MCF 10A (cell line): Measurements from ENCODE around the gene REN. TPM values are rescaled to one million over a fixed set of nuclear protein-coding genes. Genes with fewer than 3 reads are reported as not detected.
A peak's percentile ranks its signal among the peaks of the same experiment; 100 is the strongest.

ENCODE experiments used
- BruUV-seq: library from RNA; stranded (reverse); fragments of 400-500 nt; replicated peaks from 2 replicates; lab custom pipeline; 2021; lab: Mats Ljungman, UMichigan
- CTCF ChIA-PET: fragments of 300-600 bp; sonication (Branson Sonifier 250); formaldehyde crosslinking; extraction: SDS; loops from one replicate; lab custom pipeline; 2021; ENCODE audit warnings: antibody characterized with exemption, inconsistent platforms; lab: Yijun Ruan, JAX
- POLR2A ChIA-PET: fragments of 300-600, 350-650 bp; sonication (Branson Sonifier 250); formaldehyde crosslinking; extraction: SDS; loops from one replicate; lab custom pipeline; 2020; ENCODE audit warnings: antibody characterized with exemption, inconsistent platforms; lab: Yijun Ruan, JAX
- DNase-seq: peaks from one replicate; pipeline ENCODE4 v3.0.0-alpha.2; 2018; ENCODE audit not compliant: unreplicated experiment
- H3K27ac Mint-ChIP-seq: one replicate; pipeline ENCODE4 v1.8.0; 2022; ENCODE audit warnings: mild to moderate bottlenecking, low read depth, mixed read lengths; ENCODE audit not compliant: unreplicated experiment
- H3K27me3 Mint-ChIP-seq: one replicate; pipeline ENCODE4 v1.8.0; 2022; ENCODE audit warnings: mixed read lengths; ENCODE audit not compliant: insufficient read depth, unreplicated experiment
- H3K36me3 Mint-ChIP-seq: one replicate; pipeline ENCODE4 v1.8.0; 2022; ENCODE audit warnings: mild to moderate bottlenecking, moderate library complexity, mixed read lengths; ENCODE audit not compliant: insufficient read depth, unreplicated experiment
- H3K4me1 Mint-ChIP-seq: one replicate; pipeline ENCODE4 v1.8.0; 2022; ENCODE audit warnings: mixed read lengths; ENCODE audit not compliant: insufficient read depth, unreplicated experiment
- H3K4me3 Mint-ChIP-seq: one replicate; pipeline ENCODE4 v1.8.0; 2022; ENCODE audit warnings: mild to moderate bottlenecking, moderate library complexity, mixed read lengths; ENCODE audit not compliant: unreplicated experiment
- H3K9me3 Mint-ChIP-seq: one replicate; pipeline ENCODE4 v1.8.0; 2022; ENCODE audit warnings: mixed read lengths; ENCODE audit not compliant: unreplicated experiment
- CTCF ChIP-seq: fragments of 200-600 bp; IDR thresholded peaks from one replicate; pipeline ENCODE4 v1.8.0; 2022; ENCODE audit warnings: antibody characterized with exemption, mild to moderate bottlenecking; ENCODE audit not compliant: unreplicated experiment
- intact Hi-C: fragments of 100-400 bp; cut with micrococcal nuclease; formaldehyde crosslinking; loops from 2 replicates; pipeline ENCODE4 v1.14.1; 2022
- total RNA-seq: library from RNA; stranded (reverse); gene quantifications from 2 replicates; pipeline ENCODE4 v1.2.3, GENCODE V29; 2022

REN gene
- total RNA-seq, 1 experiment from 2014 or later: not detected

GRCh38 chr1:204113896-204114295 lies 52.2 kb downstream of the REN start:
- Mint-ChIP-seq H3K9me3 (no peaks in the 10 kb centered on the region), H3K4me1 (peaks cover 16% of the 10 kb centered on the region), H3K4me3 (no peak overlapping the region), H3K27ac (peak overlapping the region; percentile 52), H3K27me3 (no peaks in the 10 kb centered on the region), H3K36me3 (peaks cover 7% of the 10 kb centered on the region)
- intact Hi-C loops: no loop called here
- no peak for TF ChIP-seq CTCF
- ChIA-PET POLR2A (interaction anchor here (0.6 to 2.1 kb wide), 3 partner anchors 23 to 254 kb away, joined by 3 to 7 read pairs (median 4); no protein-coding TSS in a partner anchor), CTCF (interaction anchor here (0.6 to 4.3 kb wide), 5 partner anchors 15 to 202 kb away, joined by 3 to 36 read pairs (median 3); no protein-coding TSS in a partner anchor)
- no TSS peak for BruUV-seq
- peak; percentile 60 for DNase-seq

- Mint-ChIP-seq H3K27ac (peak overlapping the region; percentile 52), H3K9me3 (no peaks in the 10 kb centered on the region), H3K36me3 (no peaks in the 10 kb centered on the region), H3K4me1 (peaks cover 16% of the 10 kb centered on the region), H3K27me3 (no peaks in the 10 kb centered on the region), H3K4me3 (no peak overlapping the region)
- intact Hi-C loops: no loop called here
- BruUV-seq: no TSS peak
- no peak for TF ChIP-seq CTCF
- CTCF ChIA-PET: interaction anchor here (0.5 to 4.3 kb wide), 8 partner anchors 9 to 242 kb away, joined by 3 to 36 read pairs (median 4); no protein-coding TSS in a partner anchor
- no peak for DNase-seq
- POLR2A ChIA-PET: interaction anchor here (0.6 to 2.1 kb wide), 5 partner anchors 24 to 1109 kb away, joined by 3 to 7 read pairs (median 4); no protein-coding TSS in a partner anchor
Observed at GRCh38 chr1:204112876-204113730, 53.0 kb downstream of the REN start.

GRCh38 chr1:204110894-204111633 lies 55.1 kb downstream of the REN start:
- no peak overlapping the region for H3K27ac Mint-ChIP-seq
- H3K4me3 Mint-ChIP-seq: no peak overlapping the region
- H3K27me3 Mint-ChIP-seq: no peaks in the 10 kb centered on the region
- intact Hi-C loops: no loop called here
- no peak for TF ChIP-seq CTCF
- no TSS peak for BruUV-seq
- ChIA-PET POLR2A (interaction anchor here (0.8 to 1.2 kb wide), 2 partner anchors 12 to 18 kb away, joined by 3 to 4 read pairs; no protein-coding TSS in a partner anchor), CTCF (interaction anchor here (0.6 to 4.3 kb wide), 5 partner anchors 18 to 408 kb away, joined by 3 to 36 read pairs (median 4); no protein-coding TSS in a partner anchor)
- no peaks in the 10 kb centered on the region for H3K9me3 Mint-ChIP-seq
- DNase-seq: no peak
- H3K36me3 Mint-ChIP-seq: no peaks in the 10 kb centered on the region
- H3K4me1 Mint-ChIP-seq: peaks cover 16% of the 10 kb centered on the region
